ENCODE data around the gene ZG16. TPM values are rescaled to one million over a fixed set of nuclear protein-coding genes. Genes with fewer than 3 reads are reported as not detected.
A peak's percentile ranks its signal among the peaks of the same experiment; 100 is the strongest.

ZG16 gene
- total and polyA plus RNA-seq, 9 of the 15 experiments (the other 6 are each of a cell fraction or from before 2014, with no cell fraction given) = 0.04 TPM; not detected in 8

DNA sequence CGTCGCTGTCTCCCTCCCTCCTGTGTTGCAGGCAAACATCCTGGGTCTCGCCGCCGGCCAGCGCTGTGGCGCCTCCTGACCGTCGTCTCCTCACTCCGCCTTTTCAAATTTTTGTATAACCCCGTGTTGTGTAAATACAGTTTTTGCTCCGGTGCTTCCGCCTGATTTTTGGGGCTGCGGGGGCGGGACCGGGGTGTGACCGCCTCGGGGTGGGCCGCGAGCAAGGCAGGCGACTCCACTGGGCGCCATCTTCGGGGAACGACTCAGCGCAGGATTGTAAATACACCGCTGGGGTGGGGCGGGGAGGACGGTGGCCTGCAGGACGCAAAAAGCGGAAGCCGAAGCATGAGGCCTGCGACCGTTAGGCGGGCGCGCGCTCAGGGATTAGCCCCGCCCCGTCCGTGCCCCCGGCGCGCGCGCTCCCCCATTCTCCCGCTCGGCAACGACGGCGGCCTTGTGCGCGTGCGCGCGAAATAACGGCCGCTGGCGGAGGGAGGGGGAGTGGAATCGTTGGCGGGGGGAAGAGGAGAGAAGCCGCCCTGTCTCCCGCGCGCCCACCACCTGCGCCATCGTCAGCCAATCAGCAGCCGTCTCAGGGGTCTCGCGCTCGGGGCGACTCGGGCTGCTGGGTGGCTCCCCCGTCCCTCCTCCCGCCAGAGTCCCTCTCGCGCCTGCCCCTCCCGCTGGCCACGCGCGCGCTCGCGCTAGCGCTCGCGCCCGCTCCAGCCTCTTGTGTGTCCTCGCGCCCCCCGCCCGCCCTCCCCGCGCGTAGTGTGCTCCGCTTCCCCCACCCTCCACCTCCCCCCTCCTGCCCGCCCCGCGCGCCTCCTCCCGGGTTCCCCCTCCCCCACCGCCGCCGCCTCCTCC is 27.4 kb downstream of the ZG16 start (continued):
- TF ChIP-seq EP400 (IDR thresholded peaks at IDR 0.05) = peak; percentile 98
- peak; percentile 80 for TF ChIP-seq ZNF311 (CRISPR knock-in tag; IDR thresholded peaks at IDR 0.05)
- TF ChIP-seq ATF1 (CRISPR knock-in tag; IDR thresholded peaks at IDR 0.05) = no peak
- TF ChIP-seq ATF1 (tag; IDR thresholded peaks at IDR 0.05) = peak; percentile 80
- peak; percentile 74 for TF ChIP-seq CREB1 (IDR thresholded peaks at IDR 0.05)
- TF ChIP-seq CREB1 (CRISPR knock-in tag; IDR thresholded peaks at IDR 0.05) = peak; percentile 65; the same call in 1 of the 2 replicates
- TF ChIP-seq SIN3B (IDR thresholded peaks at IDR 0.05; ENCODE audit: low read depth) = peak; percentile 81
- no peak for TF ChIP-seq CGGBP1 (CRISPR knock-in tag; IDR thresholded peaks at IDR 0.05)
- TF ChIP-seq, protein P1, sequence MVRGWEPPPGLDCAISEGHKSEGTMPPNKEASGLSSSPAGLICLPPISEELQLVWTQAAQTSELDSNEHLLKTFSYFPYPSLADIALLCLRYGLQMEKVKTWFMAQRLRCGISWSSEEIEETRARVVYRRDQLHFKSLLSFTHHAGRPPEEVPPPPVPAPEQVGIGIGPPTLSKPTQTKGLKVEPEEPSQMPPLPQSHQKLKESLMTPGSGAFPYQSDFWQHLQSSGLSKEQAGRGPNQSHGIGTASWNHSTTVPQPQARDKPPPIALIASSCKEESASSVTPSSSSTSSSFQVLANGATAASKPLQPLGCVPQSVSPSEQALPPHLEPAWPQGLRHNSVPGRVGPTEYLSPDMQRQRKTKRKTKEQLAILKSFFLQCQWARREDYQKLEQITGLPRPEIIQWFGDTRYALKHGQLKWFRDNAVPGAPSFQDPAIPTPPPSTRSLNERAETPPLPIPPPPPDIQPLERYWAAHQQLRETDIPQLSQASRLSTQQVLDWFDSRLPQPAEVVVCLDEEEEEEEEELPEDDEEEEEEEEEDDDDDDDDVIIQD (CRISPR knock-in tag; IDR thresholded peaks at IDR 0.05) = no peak
- no peak for TF ChIP-seq TCF15 (CRISPR knock-in tag; IDR thresholded peaks at IDR 0.05)
- no peak for TF ChIP-seq MAFK (IDR thresholded peaks at IDR 0.05; ENCODE audit: low read length)
- no peak for TF ChIP-seq RUNX1 (IDR thresholded peaks at IDR 0.05; ENCODE audit: low read depth)
- TF ChIP-seq, protein P2, sequence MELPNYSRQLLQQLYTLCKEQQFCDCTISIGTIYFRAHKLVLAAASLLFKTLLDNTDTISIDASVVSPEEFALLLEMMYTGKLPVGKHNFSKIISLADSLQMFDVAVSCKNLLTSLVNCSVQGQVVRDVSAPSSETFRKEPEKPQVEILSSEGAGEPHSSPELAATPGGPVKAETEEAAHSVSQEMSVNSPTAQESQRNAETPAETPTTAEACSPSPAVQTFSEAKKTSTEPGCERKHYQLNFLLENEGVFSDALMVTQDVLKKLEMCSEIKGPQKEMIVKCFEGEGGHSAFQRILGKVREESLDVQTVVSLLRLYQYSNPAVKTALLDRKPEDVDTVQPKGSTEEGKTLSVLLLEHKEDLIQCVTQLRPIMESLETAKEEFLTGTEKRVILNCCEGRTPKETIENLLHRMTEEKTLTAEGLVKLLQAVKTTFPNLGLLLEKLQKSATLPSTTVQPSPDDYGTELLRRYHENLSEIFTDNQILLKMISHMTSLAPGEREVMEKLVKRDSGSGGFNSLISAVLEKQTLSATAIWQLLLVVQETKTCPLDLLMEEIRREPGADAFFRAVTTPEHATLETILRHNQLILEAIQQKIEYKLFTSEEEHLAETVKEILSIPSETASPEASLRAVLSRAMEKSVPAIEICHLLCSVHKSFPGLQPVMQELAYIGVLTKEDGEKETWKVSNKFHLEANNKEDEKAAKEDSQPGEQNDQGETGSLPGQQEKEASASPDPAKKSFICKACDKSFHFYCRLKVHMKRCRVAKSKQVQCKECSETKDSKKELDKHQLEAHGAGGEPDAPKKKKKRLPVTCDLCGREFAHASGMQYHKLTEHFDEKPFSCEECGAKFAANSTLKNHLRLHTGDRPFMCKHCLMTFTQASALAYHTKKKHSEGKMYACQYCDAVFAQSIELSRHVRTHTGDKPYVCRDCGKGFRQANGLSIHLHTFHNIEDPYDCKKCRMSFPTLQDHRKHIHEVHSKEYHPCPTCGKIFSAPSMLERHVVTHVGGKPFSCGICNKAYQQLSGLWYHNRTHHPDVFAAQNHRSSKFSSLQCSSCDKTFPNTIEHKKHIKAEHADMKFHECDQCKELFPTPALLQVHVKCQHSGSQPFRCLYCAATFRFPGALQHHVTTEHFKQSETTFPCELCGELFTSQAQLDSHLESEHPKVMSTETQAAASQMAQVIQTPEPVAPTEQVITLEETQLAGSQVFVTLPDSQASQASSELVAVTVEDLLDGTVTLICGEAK (IDR thresholded peaks at IDR 0.05) = 0 out of 2 replicates have a peak, but pooled peaks have one; percentile 18
- TF ChIP-seq, protein P2 (CRISPR knock-in tag; IDR thresholded peaks at IDR 0.05) = no peak
- peak; percentile 97 for TF ChIP-seq E2F3 (CRISPR knock-in tag; IDR thresholded peaks at IDR 0.05)
- peak; percentile 36; the same call in 1 of the 2 replicates for TF ChIP-seq USF2 (CRISPR knock-in tag; IDR thresholded peaks at IDR 0.05)
- TF ChIP-seq MED1 (CRISPR knock-in tag; IDR thresholded peaks at IDR 0.05; ENCODE audit: borderline replicate concordance) = no peak
